Vagina (tissue), 2 donors: ENCODE measurements around the gene STK32B.

Experiments
- CTCF ChIP-seq, 3 experiments: fragments of 450-650 bp in 2 of 3; fragments of 200-600 bp in 1 of 3; sonication (generic) in 1 of 3; IDR thresholded peaks; one replicate each; pipeline ENCODE4 v1.5.1; 2017 to 2019; ENCODE audit warnings: antibody characterized with exemption in 3 of 3, mild to moderate bottlenecking in 2 of 3, moderate library complexity in 2 of 3
- POLR2A ChIP-seq, 2 donors: fragments of 450-650 bp; IDR thresholded peaks; one replicate each; pipeline ENCODE4 v1.6.1; 2017; ENCODE audit warnings: antibody characterized with exemption in 2 of 2, mild to moderate bottlenecking in 2 of 2, moderate library complexity in 2 of 2
- POLR2AphosphoS5 ChIP-seq, 2 donors: sonication (generic); formaldehyde crosslinking; IDR thresholded peaks; one replicate each; pipeline ENCODE4 v1.9.0; 2017; ENCODE audit warnings: antibody characterized with exemption in 2 of 2, mild to moderate bottlenecking in 2 of 2, low read depth in 1 of 2; ENCODE audit not compliant: insufficient read depth in 1 of 2

GRCh38 chr4:5278213-5278612 lies 226.9 kb downstream of the STK32B start:
- TF ChIP-seq CTCF (IDR thresholded peaks at IDR 0.05) (no peak), POLR2A (IDR thresholded peaks at IDR 0.05) (no peak), POLR2AphosphoS5 (IDR thresholded peaks at IDR 0.05; ENCODE audit: insufficient read depth in 1 of 2, low read depth in 1 of 2) (no peak)
